CD8-positive, alpha-beta memory T cell (primary cell): Measurements from ENCODE around the gene LUZP2. TPM values are rescaled to one million over a fixed set of nuclear protein-coding genes. Genes with fewer than 3 reads are reported as not detected.
A peak's percentile ranks its signal among the peaks of the same experiment; 100 is the strongest.

Source experiments
- CTCF ChIA-PET: fragments of 350-600 bp; sonication (Branson Sonifier 250); formaldehyde crosslinking; loops from one replicate; lab custom pipeline; 2021; ENCODE audit warnings: antibody characterized with exemption; lab: Charles Lee
- POLR2A ChIA-PET: fragments of 350-600 bp; sonication (Branson Sonifier 250); formaldehyde crosslinking; loops from one replicate; lab custom pipeline; 2021; ENCODE audit warnings: antibody characterized with exemption; lab: Charles Lee
- DNase-seq, 5 donors: peaks; one replicate each; pipeline versions ENCODE4 v3.0.0 to v3.0.0-alpha.2; 2020 to 2022; ENCODE audit warnings: mixed read lengths in 1 of 5
- H3K27ac ChIP-seq: one replicate; pipeline ENCODE4 v1.7.0; 2013; ENCODE audit warnings: low read depth, mild to moderate bottlenecking, low read length, moderate library complexity
- H3K27me3 ChIP-seq: 2 replicates; pipeline ENCODE4 v1.7.0; 2013; ENCODE audit warnings: low read length, mild to moderate bottlenecking; ENCODE audit not compliant: insufficient read depth, poor library complexity, severe bottlenecking
- H3K36me3 ChIP-seq: 2 replicates; pipeline ENCODE4 v1.7.0; 2013; ENCODE audit warnings: mild to moderate bottlenecking, low read length, moderate library complexity; ENCODE audit not compliant: insufficient read depth
- H3K4me1 ChIP-seq: 2 replicates; pipeline ENCODE4 v1.7.0; 2013; ENCODE audit warnings: mild to moderate bottlenecking, low read length, moderate library complexity; ENCODE audit not compliant: insufficient read depth
- H3K4me3 ChIP-seq: 2 replicates; pipeline ENCODE4 v1.7.0; 2013; ENCODE audit warnings: mild to moderate bottlenecking, low read length
- H3K9me3 ChIP-seq: 2 replicates; pipeline ENCODE4 v1.7.0; 2013; ENCODE audit warnings: mild to moderate bottlenecking, low read length
- H3K27ac Mint-ChIP-seq, 8 donors: one replicate each; pipeline ENCODE4 v1.8.0; 2020 to 2021; ENCODE audit warnings: mixed read lengths in 8 of 8, mild to moderate bottlenecking in 6 of 8, inconsistent platforms in 3 of 8, moderate library complexity in 3 of 8
- H3K27me3 Mint-ChIP-seq, 2 donors: one replicate each; pipeline ENCODE4 v1.8.0; 2020 to 2021; ENCODE audit warnings: mixed read lengths in 2 of 2, mild to moderate bottlenecking in 1 of 2, moderate library complexity in 1 of 2
- H3K36me3 Mint-ChIP-seq, 3 donors: one replicate each; pipeline ENCODE4 v1.8.0; 2020 to 2021; ENCODE audit warnings: mixed read lengths in 3 of 3, inconsistent platforms in 1 of 3, mild to moderate bottlenecking in 1 of 3
- H3K4me1 Mint-ChIP-seq, 3 donors: one replicate each; pipeline ENCODE4 v1.8.0; 2020 to 2021; ENCODE audit warnings: mixed read lengths in 3 of 3, inconsistent platforms in 1 of 3, mild to moderate bottlenecking in 1 of 3
- H3K4me3 Mint-ChIP-seq, 7 donors: one replicate each; pipeline ENCODE4 v1.8.0; 2020 to 2021; ENCODE audit warnings: mixed read lengths in 7 of 7, mild to moderate bottlenecking in 6 of 7, moderate library complexity in 4 of 7, inconsistent platforms in 2 of 7
- H3K9me3 Mint-ChIP-seq, 5 donors: one replicate each; pipeline ENCODE4 v1.8.0; 2020 to 2022; ENCODE audit warnings: mixed read lengths in 5 of 5, mild to moderate bottlenecking in 3 of 5, moderate library complexity in 2 of 5, inconsistent platforms in 1 of 5
- polyA plus RNA-seq: library from polyadenylated mRNA; unstranded; fragments of 300-500 nt; fragmentation: Illumina TruSeq; gene quantifications from one replicate; pipeline ENCODE4 v1.2.3, GENCODE V29; 2021
- total RNA-seq, 2 experiments: library from RNA; stranded (reverse); gene quantifications; one replicate each; pipeline ENCODE4 v1.2.3, GENCODE V29; 2021

LUZP2 gene
- not detected for total RNA-seq
- polyA plus RNA-seq, result not detected

DNA sequence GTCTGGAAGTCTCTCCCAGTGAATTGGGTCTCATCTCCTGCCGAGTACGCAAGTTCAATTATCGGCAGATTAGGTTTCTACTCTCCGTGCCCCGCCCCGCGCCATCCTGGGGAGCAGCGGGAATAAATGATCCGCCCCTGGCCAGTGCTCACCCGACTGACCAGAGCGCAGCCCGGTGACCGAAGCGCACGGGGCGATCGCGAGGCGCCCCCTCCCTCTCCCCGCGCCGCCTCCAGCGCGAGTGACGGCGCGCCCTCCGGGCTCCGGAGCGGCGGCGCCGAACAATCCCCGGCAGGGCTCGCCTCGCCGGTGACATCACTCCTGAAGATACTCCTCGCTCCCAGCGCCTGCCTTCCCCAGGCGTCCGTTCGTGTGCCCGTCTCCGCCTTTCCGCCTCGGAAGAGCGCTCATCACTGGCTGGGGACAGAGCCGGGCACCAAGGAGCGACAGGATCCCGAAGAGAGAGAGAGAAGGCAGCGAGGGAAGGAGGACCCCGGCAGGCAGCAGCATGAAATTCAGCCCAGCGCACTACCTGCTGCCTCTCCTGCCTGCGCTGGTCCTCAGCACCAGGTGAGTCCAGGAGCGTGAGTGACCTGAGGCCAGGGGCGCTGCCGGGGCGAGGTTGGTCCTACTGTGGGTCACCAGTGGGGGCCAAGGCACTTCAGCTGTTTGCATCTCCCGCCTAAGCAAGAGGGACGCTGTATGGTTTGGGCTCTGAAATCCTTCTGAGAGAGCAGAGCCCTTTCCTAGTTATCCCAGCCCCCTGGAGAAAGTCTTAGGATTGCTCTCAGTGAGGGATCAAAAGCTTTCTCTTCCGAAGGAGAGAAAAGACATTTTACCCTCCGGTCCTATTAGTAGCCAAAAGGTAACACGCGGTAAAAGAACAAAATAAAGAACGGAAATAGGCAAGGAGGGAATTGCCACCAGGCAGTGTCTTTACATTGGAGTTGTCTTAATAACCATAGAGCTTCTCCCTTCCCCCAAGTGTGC is at the start of gene LUZP2:
Gene LUZP2 (plus strand): TSS at position 318 of the 990 bp plus-strand sequence.
- no peak for DNase-seq
- Histone ChIP-seq H3K36me3 (no peaks in the 10 kb centered on the region), H3K27me3 (no peaks in the 10 kb centered on the region), H3K4me3 (no peak within 1 kb of the TSS), H3K9me3 (no peaks in the 10 kb centered on the region), H3K4me1 (no peaks in the 10 kb centered on the region), H3K27ac (no peak within 1 kb of the TSS)
- H3K4me1 Mint-ChIP-seq, result no peaks in the 10 kb centered on the region
- no peaks in the 10 kb centered on the region for H3K27me3 Mint-ChIP-seq
- POLR2A ChIA-PET, result no interaction called here
- peaks cover 0 to 29% (median 4%) of the 10 kb centered on the region in 5 donors for H3K9me3 Mint-ChIP-seq
- H3K36me3 Mint-ChIP-seq, result no peaks in the 10 kb centered on the region
- CTCF ChIA-PET, result no interaction called here
- no peak within 1 kb of the TSS for H3K27ac Mint-ChIP-seq
- peak within 1 kb of the TSS in 3 of 7 donors; percentile 49 to 72 (median 56) for H3K4me3 Mint-ChIP-seq

DNA sequence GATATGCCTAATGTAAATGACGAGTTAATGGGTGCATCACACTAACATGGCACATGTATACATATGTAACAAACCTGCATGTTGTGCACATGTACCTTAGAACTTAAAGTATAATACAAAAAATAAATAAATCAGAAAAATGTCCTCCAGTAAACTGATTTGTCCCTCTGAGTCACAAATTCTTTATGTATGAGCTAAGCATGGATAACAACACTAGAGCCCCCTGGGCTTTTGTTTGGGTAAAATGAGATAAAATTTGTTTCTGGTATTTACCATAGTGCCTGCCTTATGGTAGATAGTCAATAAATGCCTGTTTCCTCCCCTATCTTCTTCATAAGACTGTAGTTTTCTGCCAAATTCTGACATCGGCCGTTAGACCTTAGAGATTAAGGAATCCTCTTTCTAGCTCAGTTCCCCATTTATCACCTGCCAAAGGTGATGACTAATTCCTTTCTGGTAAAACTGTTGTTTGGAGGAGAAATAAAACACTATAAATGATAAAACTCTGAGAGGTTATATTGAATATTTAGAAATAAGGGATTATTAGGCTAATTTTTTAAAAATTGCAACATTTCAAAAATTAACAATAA is 43.6 kb upstream of the LUZP2 start:
- no peaks in the 10 kb centered on the region for H3K27me3 Mint-ChIP-seq
- H3K27me3 ChIP-seq, result no peaks in the 10 kb centered on the region
- no peaks in the 10 kb centered on the region for H3K9me3 ChIP-seq
- H3K36me3 ChIP-seq, result no peaks in the 10 kb centered on the region
- H3K36me3 Mint-ChIP-seq, result no peaks in the 10 kb centered on the region
- H3K27ac ChIP-seq, result no peak overlapping the region
- H3K4me3 Mint-ChIP-seq, result no peak overlapping the region
- no peaks in the 10 kb centered on the region for H3K4me1 ChIP-seq
- no peak overlapping the region for H3K4me3 ChIP-seq
- H3K4me1 Mint-ChIP-seq, result no peaks in the 10 kb centered on the region
- ChIA-PET POLR2A (no interaction called here), CTCF (no interaction called here)
- DNase-seq, result no peak
- no peak overlapping the region for H3K27ac Mint-ChIP-seq
- H3K9me3 Mint-ChIP-seq, result peaks cover 6 to 36% (median 20%) of the 10 kb centered on the region in 5 donors

DNA sequence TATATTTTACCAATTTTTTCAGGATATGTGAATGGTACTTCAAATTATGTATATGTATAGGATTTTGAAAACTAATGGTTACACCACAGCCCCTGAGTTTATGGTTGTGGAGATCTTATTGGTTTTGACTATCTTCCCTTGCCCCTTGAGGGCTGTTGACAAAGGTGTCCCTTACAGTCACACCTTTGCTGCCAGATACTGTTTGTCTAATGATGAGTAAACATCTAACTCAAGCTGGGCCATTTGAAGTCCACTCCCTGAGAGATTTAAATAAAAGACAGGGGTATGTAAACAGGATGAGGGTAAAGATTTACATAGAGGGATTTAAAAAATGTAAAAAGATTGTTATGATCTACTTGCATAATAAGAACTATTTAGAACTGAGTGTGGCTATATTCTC is 38.9 kb upstream of the LUZP2 start:
- Histone ChIP-seq H3K36me3 (no peaks in the 10 kb centered on the region), H3K4me1 (no peaks in the 10 kb centered on the region), H3K9me3 (no peaks in the 10 kb centered on the region), H3K4me3 (no peak overlapping the region), H3K27me3 (no peaks in the 10 kb centered on the region), H3K27ac (no peak overlapping the region)
- no peak overlapping the region for H3K27ac Mint-ChIP-seq
- peaks cover 0 to 1% of the 10 kb centered on the region in 2 donors for H3K27me3 Mint-ChIP-seq
- no peaks in the 10 kb centered on the region for H3K4me1 Mint-ChIP-seq
- peaks cover 0 to 4% (median 0%) of the 10 kb centered on the region in 3 donors for H3K36me3 Mint-ChIP-seq
- H3K9me3 Mint-ChIP-seq, result peaks cover 14 to 46% (median 15%) of the 10 kb centered on the region in 5 donors
- CTCF ChIA-PET, result no interaction called here
- H3K4me3 Mint-ChIP-seq, result no peak overlapping the region
- no peak for DNase-seq
- POLR2A ChIA-PET, result no interaction called here

DNA sequence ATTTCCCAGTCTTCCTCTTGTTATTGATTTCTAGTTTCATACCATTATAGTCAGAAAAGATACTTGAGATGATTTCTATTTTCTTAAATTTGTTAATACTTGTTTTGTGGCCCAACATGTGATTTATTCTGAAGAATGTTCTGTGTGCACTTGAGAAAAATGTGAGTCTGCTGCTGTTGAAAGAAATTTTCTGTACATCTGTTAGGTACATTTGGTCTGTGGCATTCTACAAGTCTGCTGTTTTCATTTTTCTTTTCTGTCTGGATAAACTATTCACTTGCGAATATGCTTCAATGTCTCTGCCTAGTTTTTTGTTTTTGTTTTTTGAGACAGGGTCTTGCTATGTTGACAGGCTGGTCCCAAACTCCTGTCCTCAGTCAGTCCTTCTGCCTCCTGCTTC is 26.4 kb upstream of the LUZP2 start:
- no peaks in the 10 kb centered on the region for H3K9me3 ChIP-seq
- DNase-seq, result no peak
- Mint-ChIP-seq H3K27ac (no peak overlapping the region), H3K36me3 (no peaks in the 10 kb centered on the region), H3K4me1 (no peaks in the 10 kb centered on the region), H3K4me3 (no peak overlapping the region), H3K27me3 (no peaks in the 10 kb centered on the region), H3K9me3 (peaks cover 0 to 21% (median 17%) of the 10 kb centered on the region in 5 donors)
- no peaks in the 10 kb centered on the region for H3K27me3 ChIP-seq
- no peaks in the 10 kb centered on the region for H3K4me1 ChIP-seq
- CTCF ChIA-PET, result no interaction called here
- no peak overlapping the region for H3K27ac ChIP-seq
- H3K36me3 ChIP-seq, result no peaks in the 10 kb centered on the region
- POLR2A ChIA-PET, result no interaction called here
- H3K4me3 ChIP-seq, result no peak overlapping the region

DNA sequence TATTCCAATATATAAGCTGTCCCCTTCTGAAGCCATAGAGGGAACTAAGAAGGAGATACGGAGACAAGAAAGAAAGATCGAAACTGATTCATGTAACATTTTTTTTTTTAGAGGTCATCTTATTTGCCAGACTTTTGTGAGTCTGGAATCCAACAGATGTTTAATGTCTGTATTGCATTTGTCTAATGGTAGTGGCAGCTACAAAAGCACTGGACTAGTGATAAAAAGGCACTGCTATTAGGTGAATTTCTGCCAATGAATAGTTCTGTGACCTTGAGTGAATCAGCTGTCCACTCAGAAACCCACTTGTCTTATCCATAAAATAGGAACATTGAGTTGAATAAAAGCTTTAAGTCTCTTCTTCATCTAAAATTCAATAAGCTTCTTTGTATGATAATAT is 25.8 kb upstream of the LUZP2 start:
- Histone ChIP-seq H3K4me3 (no peak overlapping the region), H3K4me1 (no peaks in the 10 kb centered on the region), H3K36me3 (no peaks in the 10 kb centered on the region), H3K27ac (no peak overlapping the region), H3K27me3 (no peaks in the 10 kb centered on the region), H3K9me3 (no peaks in the 10 kb centered on the region)
- Mint-ChIP-seq H3K9me3 (peaks cover 5 to 20% (median 17%) of the 10 kb centered on the region in 5 donors), H3K36me3 (no peaks in the 10 kb centered on the region), H3K4me1 (no peaks in the 10 kb centered on the region), H3K27me3 (no peaks in the 10 kb centered on the region), H3K27ac (no peak overlapping the region), H3K4me3 (no peak overlapping the region)
- ChIA-PET POLR2A (no interaction called here), CTCF (no interaction called here)
- no peak for DNase-seq

DNA sequence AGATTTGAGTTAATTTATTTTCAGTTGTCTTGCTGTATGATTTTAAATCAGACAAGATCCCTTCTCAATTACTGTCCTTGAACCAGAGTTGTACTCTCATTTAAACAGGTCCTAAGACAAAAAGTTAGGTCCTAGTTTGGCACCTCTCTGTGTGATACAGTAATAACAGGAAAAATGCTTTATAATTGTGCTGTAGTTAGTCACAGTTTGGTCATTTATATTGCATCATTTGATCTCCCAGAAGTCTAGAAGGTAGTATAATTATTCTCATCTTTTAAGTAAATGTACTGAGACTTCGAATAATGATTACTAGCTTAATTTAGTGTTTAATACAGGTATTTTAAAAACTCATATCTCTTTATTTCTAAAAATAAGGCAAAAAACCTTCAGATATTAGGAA is 18.1 kb upstream of the LUZP2 start:
- Mint-ChIP-seq H3K27ac (no peak overlapping the region), H3K4me1 (no peaks in the 10 kb centered on the region), H3K9me3 (peaks cover 3 to 34% (median 10%) of the 10 kb centered on the region in 5 donors), H3K4me3 (no peak overlapping the region), H3K27me3 (no peaks in the 10 kb centered on the region), H3K36me3 (no peaks in the 10 kb centered on the region)
- Histone ChIP-seq H3K36me3 (no peaks in the 10 kb centered on the region), H3K4me1 (no peaks in the 10 kb centered on the region), H3K9me3 (no peaks in the 10 kb centered on the region), H3K27me3 (no peaks in the 10 kb centered on the region), H3K27ac (no peak overlapping the region), H3K4me3 (no peak overlapping the region)
- POLR2A ChIA-PET, result no interaction called here
- CTCF ChIA-PET, result no interaction called here
- DNase-seq, result no peak

DNA sequence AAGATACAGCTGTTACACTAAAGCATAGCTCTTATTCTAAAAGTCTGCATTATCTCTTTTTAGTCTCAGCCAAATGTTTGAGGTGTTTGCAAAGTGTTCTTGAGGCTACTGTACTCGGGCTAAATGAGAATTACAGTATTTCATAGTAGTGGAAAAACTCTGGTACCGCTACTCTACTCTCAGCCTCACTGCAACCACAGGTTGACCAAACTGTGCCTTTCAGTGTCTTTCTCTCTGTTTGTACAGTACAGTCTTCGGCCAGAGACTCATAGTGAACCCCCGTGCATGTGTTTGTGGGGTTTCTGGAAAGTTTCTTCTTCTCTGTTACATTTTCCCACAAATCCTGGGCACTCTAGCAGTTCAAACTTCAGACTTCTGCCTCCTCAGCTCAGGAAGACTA is 7.4 kb upstream of the LUZP2 start:
- no peaks in the 10 kb centered on the region for H3K9me3 ChIP-seq
- no peaks in the 10 kb centered on the region for H3K27me3 Mint-ChIP-seq
- no peaks in the 10 kb centered on the region for H3K4me1 ChIP-seq
- H3K4me3 ChIP-seq, result no peak overlapping the region
- H3K27ac Mint-ChIP-seq, result no peak overlapping the region
- no peaks in the 10 kb centered on the region for H3K27me3 ChIP-seq
- no peaks in the 10 kb centered on the region for H3K36me3 Mint-ChIP-seq
- H3K36me3 ChIP-seq, result no peaks in the 10 kb centered on the region
- peaks cover 2 to 20% (median 5%) of the 10 kb centered on the region in 5 donors for H3K9me3 Mint-ChIP-seq
- no peak overlapping the region for H3K4me3 Mint-ChIP-seq
- no peaks in the 10 kb centered on the region for H3K4me1 Mint-ChIP-seq
- no peak for DNase-seq
- ChIA-PET CTCF (no interaction called here), POLR2A (no interaction called here)
- H3K27ac ChIP-seq, result no peak overlapping the region

DNA sequence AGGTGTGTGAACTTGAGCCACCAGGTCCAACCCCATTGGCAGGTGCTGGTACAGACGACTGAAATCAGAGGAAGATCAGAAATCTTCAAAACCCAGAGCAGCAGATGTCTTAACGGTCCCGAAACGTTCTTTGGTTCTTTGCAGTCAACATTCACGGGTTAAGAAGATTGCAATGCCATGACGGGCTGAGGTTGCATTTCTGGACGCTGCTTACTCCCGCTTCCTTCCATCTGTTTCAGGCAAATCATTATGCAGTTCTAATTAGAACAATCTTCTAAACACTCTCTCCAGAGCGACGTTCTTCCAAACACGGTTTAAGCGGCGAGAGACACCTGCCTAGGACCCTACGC is 492 bp upstream of the LUZP2 start:
- Mint-ChIP-seq H3K4me1 (no peaks in the 10 kb centered on the region), H3K36me3 (no peaks in the 10 kb centered on the region), H3K27me3 (no peaks in the 10 kb centered on the region), H3K27ac (no peak overlapping the region), H3K9me3 (peaks cover 0 to 29% (median 4%) of the 10 kb centered on the region in 5 donors), H3K4me3 (peak overlapping the region in 3 of 7 donors; percentile 49 to 72 (median 56))
- H3K27ac ChIP-seq, result no peak overlapping the region
- H3K4me3 ChIP-seq, result no peak overlapping the region
- no peaks in the 10 kb centered on the region for H3K4me1 ChIP-seq
- ChIA-PET POLR2A (no interaction called here), CTCF (no interaction called here)
- H3K36me3 ChIP-seq, result no peaks in the 10 kb centered on the region
- DNase-seq, result no peak
- no peaks in the 10 kb centered on the region for H3K27me3 ChIP-seq
- no peaks in the 10 kb centered on the region for H3K9me3 ChIP-seq
